Right atrium auricular region (tissue), 2 donors: ENCODE data around the gene GIMAP7. TPM values are rescaled to one million over a fixed set of nuclear protein-coding genes. Genes with fewer than 3 reads are reported as not detected.

Experiments used
- DNase-seq: peaks from one replicate; pipeline ENCODE4 v3.0.0-alpha.2; 2019; ENCODE audit warnings: low spot score
- H3K27ac ChIP-seq, 2 donors: fragments of 200-600 bp; sonication (generic); 1 replicate in 1 of 2; 2 replicates in 1 of 2; pipeline ENCODE4 v1.5.1; 2016 to 2019
- H3K27me3 ChIP-seq, 2 donors: fragments of 200-600 bp; sonication (generic); one replicate each; pipeline versions ENCODE4 v1.5.1 to v1.6.0; 2017 to 2019
- H3K36me3 ChIP-seq: fragments of 200-600 bp; sonication (generic); one replicate; pipeline ENCODE4 v1.5.1; 2016
- H3K4me1 ChIP-seq, 2 donors: fragments of 200-600 bp; sonication (generic); one replicate each; pipeline versions ENCODE4 v1.5.1 to v1.6.0; 2017 to 2019
- H3K4me3 ChIP-seq, 2 donors: fragments of 200-600 bp; sonication (generic); 1 replicate in 1 of 2; 2 replicates in 1 of 2; pipeline ENCODE4 v1.5.1; 2017 to 2019; ENCODE audit warnings: mild to moderate bottlenecking in 1 of 2, moderate library complexity in 1 of 2
- H3K9me3 ChIP-seq, 2 donors: fragments of 200-600 bp; sonication (generic); one replicate each; pipeline ENCODE4 v1.5.1; 2019
- total RNA-seq, 2 donors: library from RNA; depleted of rRNA; stranded (reverse); fragments of >200 nt; gene quantifications; one replicate each; pipeline ENCODE4 v1.1.0, GENCODE V29; 2016
- TF ChIP-seq, protein P1 (sequence below), 2 donors: fragments of 200-600 bp; sonication (generic); IDR thresholded peaks; one replicate each; pipeline ENCODE4 v1.5.1; 2019; ENCODE audit warnings: antibody characterized with exemption in 2 of 2

GIMAP7 gene
- total RNA-seq, 2 donors from 2014 or later, result 12.7 to 12.9 TPM

DNA sequence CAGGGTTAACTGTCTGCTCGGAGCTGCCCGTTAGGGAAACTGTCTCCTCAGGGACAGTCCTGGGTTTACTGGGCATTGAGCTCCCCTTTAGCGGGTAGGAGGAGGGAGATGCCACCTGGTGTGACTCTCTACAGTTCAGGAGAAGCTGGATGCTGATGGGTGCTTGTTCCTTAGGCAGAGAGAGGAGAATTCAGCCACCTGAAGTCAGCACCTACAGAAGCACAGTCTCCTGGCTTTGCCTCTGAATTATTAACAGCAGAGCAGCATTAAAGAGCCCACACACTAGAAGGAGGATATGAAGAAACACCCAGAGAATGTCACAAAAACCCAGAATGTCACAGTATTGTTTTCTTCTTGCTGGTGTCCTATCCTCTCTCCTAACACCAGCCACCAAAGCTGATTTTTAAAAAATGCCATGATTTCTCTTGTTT is 53.2 kb downstream of the GIMAP7 start:
- H3K27ac ChIP-seq, result peak overlapping the region; percentile 70 to 73
- TF ChIP-seq, protein P1, sequence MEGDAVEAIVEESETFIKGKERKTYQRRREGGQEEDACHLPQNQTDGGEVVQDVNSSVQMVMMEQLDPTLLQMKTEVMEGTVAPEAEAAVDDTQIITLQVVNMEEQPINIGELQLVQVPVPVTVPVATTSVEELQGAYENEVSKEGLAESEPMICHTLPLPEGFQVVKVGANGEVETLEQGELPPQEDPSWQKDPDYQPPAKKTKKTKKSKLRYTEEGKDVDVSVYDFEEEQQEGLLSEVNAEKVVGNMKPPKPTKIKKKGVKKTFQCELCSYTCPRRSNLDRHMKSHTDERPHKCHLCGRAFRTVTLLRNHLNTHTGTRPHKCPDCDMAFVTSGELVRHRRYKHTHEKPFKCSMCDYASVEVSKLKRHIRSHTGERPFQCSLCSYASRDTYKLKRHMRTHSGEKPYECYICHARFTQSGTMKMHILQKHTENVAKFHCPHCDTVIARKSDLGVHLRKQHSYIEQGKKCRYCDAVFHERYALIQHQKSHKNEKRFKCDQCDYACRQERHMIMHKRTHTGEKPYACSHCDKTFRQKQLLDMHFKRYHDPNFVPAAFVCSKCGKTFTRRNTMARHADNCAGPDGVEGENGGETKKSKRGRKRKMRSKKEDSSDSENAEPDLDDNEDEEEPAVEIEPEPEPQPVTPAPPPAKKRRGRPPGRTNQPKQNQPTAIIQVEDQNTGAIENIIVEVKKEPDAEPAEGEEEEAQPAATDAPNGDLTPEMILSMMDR (IDR thresholded peaks at IDR 0.05), result no peak

DNA sequence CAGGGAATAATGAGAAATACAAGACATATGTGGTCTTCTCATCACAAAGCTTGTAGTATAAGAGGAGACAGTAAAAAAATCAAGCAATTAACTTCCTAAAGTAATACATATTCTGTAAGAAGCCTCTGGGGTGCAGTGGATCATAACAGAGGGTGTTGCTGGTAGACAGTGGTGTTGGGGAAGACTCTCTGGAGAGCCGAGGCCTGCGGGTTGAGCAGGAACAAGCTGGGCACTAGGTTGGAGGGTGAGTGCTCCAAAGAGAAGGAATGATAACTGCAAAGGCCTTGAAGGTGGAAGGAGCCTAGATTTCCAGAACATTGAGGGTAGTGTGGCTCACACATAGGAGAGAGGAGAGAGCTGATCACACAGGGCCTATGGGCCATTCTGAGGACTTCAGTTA is 54.0 kb downstream of the GIMAP7 start:
- Histone ChIP-seq H3K4me1 (peaks cover 0 to 8% of the 10 kb centered on the region in 2 donors), H3K27me3 (no peaks in the 10 kb centered on the region), H3K4me3 (peak overlapping the region; percentile 47 to 51), H3K36me3 (peaks cover 27% of the 10 kb centered on the region), H3K9me3 (no peaks in the 10 kb centered on the region), H3K27ac (peak overlapping the region; percentile 70 to 73)
- TF ChIP-seq, protein P1 (IDR thresholded peaks at IDR 0.05), result no peak
- no peak for DNase-seq

More for the DNA sequence above, 53.2 kb downstream of the GIMAP7 start:
- Histone ChIP-seq H3K4me3 (peak overlapping the region; percentile 47 to 51), H3K9me3 (no peaks in the 10 kb centered on the region), H3K4me1 (peaks cover 0 to 8% of the 10 kb centered on the region in 2 donors), H3K27me3 (no peaks in the 10 kb centered on the region), H3K36me3 (peaks cover 27% of the 10 kb centered on the region)
- no peak for DNase-seq

DNA sequence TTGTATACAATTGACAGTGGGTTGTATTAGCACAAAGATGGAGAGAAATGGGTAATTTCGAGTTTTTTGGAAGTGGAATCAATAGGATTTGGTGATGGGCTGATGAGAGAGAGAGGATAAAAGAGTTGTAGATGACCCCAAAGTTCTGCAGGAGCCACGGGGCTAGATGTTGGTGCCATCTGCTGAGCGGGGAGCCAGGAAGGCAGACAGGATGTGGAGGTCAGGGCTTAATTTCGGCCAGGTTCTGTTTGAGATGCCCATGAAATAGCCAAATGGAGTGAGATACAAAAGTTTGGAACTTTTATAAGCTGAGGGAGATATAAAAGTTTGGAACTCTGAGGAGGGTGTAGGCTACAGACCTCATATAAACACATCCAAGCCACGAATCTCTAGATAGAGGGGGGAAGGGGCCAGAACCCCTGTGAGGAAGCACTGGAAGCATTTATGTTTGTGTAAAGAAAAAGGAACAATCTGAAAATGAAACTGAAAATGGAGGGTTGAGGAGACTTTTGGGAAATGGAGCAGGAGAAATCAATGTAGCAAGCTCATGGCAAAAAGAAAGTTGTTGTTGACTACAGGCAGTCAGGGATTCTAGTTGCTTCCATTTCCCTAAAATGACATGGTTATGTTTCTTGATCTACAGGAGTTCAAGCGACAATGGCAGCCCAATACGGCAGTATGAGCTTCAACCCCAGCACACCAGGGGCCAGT is 54.7 kb downstream of the GIMAP7 start:
- H3K4me3 ChIP-seq, result peak overlapping the region; percentile 47 to 51
- H3K4me1 ChIP-seq, result peaks cover 0 to 8% of the 10 kb centered on the region in 2 donors
- peaks cover 27% of the 10 kb centered on the region for H3K36me3 ChIP-seq
- no peaks in the 10 kb centered on the region for H3K9me3 ChIP-seq
- TF ChIP-seq, protein P1 (IDR thresholded peaks at IDR 0.05), result no peak
- peak overlapping the region; percentile 70 to 73 for H3K27ac ChIP-seq
- no peaks in the 10 kb centered on the region for H3K27me3 ChIP-seq
- no peak for DNase-seq

Other genes with a start within 250 kb of the GIMAP7 start
- gene LRRC61, start 191.5 kb upstream of the GIMAP7 start, total RNA-seq, result 1 to 10 TPM; 9.7 to 9.8 TPM
- gene ACTR3C, start 191.3 kb upstream of the GIMAP7 start, total RNA-seq, result 1 to 10 TPM; 3.2 to 4.1 TPM
- gene RARRES2, start 173.2 kb upstream of the GIMAP7 start, total RNA-seq, result 100 to 1,000 TPM; 105 to 197 TPM
- 100 to 1,000 TPM in 1 of 2 donors, 10 to 100 TPM in 1; 100.0 to 110 TPM for gene REPIN1, start 146.1 kb upstream of the GIMAP7 start, total RNA-seq
- gene ZNF775, start 135.5 kb upstream of the GIMAP7 start, total RNA-seq, result 1 to 10 TPM; 4.1 to 6.2 TPM
- 1 to 10 TPM; 6.6 to 9.6 TPM for gene GIMAP8, start 64.2 kb upstream of the GIMAP7 start, total RNA-seq
- 10 to 100 TPM; 22.3 to 23.5 TPM for gene GIMAP4, start 52.5 kb downstream of the GIMAP7 start, total RNA-seq
- gene GIMAP6, start 117.5 kb downstream of the GIMAP7 start, total RNA-seq, result 10 to 100 TPM; 15.8 to 21.5 TPM
- gene GIMAP2, start 170.8 kb downstream of the GIMAP7 start, total RNA-seq, result 1 to 10 TPM; 3.8 to 8.3 TPM
- gene GIMAP1, start 201.7 kb downstream of the GIMAP7 start, total RNA-seq, result 1 to 10 TPM; 5.6 to 8.0 TPM
- gene GIMAP5, start 222.5 kb downstream of the GIMAP7 start, total RNA-seq, result 10 to 100 TPM; 14.5 to 22.2 TPM